B cell (primary cell): ENCODE results near the gene GAK.

Source experiments
- EZH2 ChIP-seq: IDR thresholded peaks from 2 replicates; pipeline ENCODE4 v1.6.1; 2012; ENCODE audit warnings: borderline replicate concordance, low read depth, mild to moderate bottlenecking, moderate library complexity, low read length; ENCODE audit not compliant: insufficient read depth, poor library complexity, severe bottlenecking
- TF ChIP-seq, protein P1 (sequence below): fragments of 200-600 bp; IDR thresholded peaks from one replicate; pipeline ENCODE4 v1.8.0; 2022; ENCODE audit warnings: antibody characterized with exemption, mild to moderate bottlenecking

- TF ChIP-seq, protein P1, sequence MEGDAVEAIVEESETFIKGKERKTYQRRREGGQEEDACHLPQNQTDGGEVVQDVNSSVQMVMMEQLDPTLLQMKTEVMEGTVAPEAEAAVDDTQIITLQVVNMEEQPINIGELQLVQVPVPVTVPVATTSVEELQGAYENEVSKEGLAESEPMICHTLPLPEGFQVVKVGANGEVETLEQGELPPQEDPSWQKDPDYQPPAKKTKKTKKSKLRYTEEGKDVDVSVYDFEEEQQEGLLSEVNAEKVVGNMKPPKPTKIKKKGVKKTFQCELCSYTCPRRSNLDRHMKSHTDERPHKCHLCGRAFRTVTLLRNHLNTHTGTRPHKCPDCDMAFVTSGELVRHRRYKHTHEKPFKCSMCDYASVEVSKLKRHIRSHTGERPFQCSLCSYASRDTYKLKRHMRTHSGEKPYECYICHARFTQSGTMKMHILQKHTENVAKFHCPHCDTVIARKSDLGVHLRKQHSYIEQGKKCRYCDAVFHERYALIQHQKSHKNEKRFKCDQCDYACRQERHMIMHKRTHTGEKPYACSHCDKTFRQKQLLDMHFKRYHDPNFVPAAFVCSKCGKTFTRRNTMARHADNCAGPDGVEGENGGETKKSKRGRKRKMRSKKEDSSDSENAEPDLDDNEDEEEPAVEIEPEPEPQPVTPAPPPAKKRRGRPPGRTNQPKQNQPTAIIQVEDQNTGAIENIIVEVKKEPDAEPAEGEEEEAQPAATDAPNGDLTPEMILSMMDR: no peak
- no peak for TF ChIP-seq EZH2
Measured at GRCh38 chr4:931960-932712, at the start of gene GAK, which contains the start of gene TMEM175.
